SU-DHL-6 (cell line): ENCODE results near the gene ACTG1.

Source experiments
- EZH2phosphoT487 ChIP-seq: fragments of 200-600 bp; sonication (generic), shearing (Covaris generic); conservative IDR thresholded peaks from 2 replicates; pipeline ENCODE4 v1.6.1; 2018; ENCODE audit warnings: mild to moderate bottlenecking, antibody characterized with exemption, low read length, moderate library complexity, mixed read lengths
- TF ChIP-seq, protein P1 (sequence below): fragments of 200-600 bp; sonication (generic); IDR thresholded peaks from one replicate; pipeline ENCODE4 v1.5.1; 2017; ENCODE audit warnings: antibody characterized with exemption, mild to moderate bottlenecking, low read length, moderate library complexity; ENCODE audit not compliant: insufficient read depth, poor library complexity, severe bottlenecking

- TF ChIP-seq, protein P1, sequence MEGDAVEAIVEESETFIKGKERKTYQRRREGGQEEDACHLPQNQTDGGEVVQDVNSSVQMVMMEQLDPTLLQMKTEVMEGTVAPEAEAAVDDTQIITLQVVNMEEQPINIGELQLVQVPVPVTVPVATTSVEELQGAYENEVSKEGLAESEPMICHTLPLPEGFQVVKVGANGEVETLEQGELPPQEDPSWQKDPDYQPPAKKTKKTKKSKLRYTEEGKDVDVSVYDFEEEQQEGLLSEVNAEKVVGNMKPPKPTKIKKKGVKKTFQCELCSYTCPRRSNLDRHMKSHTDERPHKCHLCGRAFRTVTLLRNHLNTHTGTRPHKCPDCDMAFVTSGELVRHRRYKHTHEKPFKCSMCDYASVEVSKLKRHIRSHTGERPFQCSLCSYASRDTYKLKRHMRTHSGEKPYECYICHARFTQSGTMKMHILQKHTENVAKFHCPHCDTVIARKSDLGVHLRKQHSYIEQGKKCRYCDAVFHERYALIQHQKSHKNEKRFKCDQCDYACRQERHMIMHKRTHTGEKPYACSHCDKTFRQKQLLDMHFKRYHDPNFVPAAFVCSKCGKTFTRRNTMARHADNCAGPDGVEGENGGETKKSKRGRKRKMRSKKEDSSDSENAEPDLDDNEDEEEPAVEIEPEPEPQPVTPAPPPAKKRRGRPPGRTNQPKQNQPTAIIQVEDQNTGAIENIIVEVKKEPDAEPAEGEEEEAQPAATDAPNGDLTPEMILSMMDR = no peak
- TF ChIP-seq EZH2phosphoT487 = no peak
Observed at GRCh38 chr17:81550285-81550684, 37.7 kb upstream of the ACTG1 start.
